Measurements from ENCODE around the gene PABPN1L. TPM values are rescaled to one million over a fixed set of nuclear protein-coding genes. Genes with fewer than 3 reads are reported as not detected.

PABPN1L gene
- total RNA-seq, 1 donor from 2014 or later: 0.40 TPM

DNA sequence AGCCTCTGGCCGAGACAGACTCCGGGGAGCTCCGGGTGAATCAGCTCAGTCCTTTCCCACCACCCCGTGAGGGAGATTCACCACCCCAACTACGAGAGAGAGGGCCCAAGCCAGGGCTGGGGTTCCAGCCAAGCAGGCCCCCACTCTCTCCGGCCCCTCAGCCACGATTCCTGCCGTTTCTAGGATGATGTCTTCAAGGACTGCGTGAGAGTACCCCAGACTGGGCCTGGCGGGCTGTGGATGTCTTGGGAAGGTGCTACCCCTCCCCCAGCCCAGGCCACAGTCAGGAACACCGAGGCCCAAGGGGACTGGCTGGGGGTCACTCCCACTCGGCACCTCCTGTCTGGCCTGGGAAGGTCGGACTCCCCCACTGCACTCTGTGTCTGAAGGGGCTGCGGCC is 21.6 kb upstream of the PABPN1L start:
- H3K4me1 Mint-ChIP-seq: no peaks in the 10 kb centered on the region
- peaks cover 10% of the 10 kb centered on the region for H3K36me3 Mint-ChIP-seq
- TF ChIP-seq, protein P1, sequence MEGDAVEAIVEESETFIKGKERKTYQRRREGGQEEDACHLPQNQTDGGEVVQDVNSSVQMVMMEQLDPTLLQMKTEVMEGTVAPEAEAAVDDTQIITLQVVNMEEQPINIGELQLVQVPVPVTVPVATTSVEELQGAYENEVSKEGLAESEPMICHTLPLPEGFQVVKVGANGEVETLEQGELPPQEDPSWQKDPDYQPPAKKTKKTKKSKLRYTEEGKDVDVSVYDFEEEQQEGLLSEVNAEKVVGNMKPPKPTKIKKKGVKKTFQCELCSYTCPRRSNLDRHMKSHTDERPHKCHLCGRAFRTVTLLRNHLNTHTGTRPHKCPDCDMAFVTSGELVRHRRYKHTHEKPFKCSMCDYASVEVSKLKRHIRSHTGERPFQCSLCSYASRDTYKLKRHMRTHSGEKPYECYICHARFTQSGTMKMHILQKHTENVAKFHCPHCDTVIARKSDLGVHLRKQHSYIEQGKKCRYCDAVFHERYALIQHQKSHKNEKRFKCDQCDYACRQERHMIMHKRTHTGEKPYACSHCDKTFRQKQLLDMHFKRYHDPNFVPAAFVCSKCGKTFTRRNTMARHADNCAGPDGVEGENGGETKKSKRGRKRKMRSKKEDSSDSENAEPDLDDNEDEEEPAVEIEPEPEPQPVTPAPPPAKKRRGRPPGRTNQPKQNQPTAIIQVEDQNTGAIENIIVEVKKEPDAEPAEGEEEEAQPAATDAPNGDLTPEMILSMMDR (IDR thresholded peaks at IDR 0.05; ENCODE audit: unreplicated experiment): no peak
- H3K4me3 Mint-ChIP-seq: no peak overlapping the region
- no peak for DNase-seq (ENCODE audit: low spot score in 2 of 2, unreplicated experiment in 2 of 2)
- H3K9me3 Mint-ChIP-seq: no peaks in the 10 kb centered on the region
- no peak overlapping the region for H3K27ac Mint-ChIP-seq
- H3K27me3 Mint-ChIP-seq (ENCODE audit: low read depth): no peaks in the 10 kb centered on the region

DNA sequence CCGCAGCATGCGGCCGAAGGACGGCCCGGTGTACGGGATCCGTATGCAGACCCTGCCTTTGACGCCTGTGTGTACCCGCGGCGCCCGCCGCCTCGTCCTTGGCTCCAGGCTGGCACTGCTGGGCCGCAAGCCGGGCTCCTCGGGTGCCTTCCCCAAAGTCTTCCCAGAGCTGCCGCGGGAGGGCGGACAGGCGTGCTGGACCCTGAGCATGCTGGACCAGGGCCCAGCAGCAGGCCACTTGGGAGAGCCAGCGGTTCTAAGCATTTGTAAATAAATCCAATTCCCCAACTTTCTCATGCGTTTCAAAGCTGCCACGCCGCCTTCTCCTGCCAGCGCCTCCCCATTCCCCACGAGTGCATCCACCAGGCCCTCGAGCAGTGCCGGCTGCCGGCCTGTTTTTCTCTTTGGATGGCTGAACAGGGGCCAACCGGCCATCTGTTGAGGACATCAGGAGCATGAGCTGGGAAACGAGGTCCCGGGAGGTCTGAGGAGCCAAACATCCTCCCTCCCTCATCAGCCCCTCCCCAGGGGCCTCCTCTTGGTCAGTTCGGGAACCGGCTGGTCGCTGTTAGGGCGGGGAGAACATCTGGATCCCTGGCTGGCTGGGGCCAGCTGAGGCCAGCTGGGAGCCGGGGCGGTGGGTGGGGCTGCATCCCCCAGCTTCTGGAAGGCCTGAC is 20.5 kb upstream of the PABPN1L start:
- H3K4me1 Mint-ChIP-seq: no peaks in the 10 kb centered on the region
- no peak overlapping the region for H3K4me3 Mint-ChIP-seq
- DNase-seq (ENCODE audit: low spot score in 2 of 2, unreplicated experiment in 2 of 2): no peak
- H3K27ac Mint-ChIP-seq: peak overlapping the region; percentile 41
- H3K27me3 Mint-ChIP-seq (ENCODE audit: low read depth): no peaks in the 10 kb centered on the region
- no peaks in the 10 kb centered on the region for H3K9me3 Mint-ChIP-seq
- TF ChIP-seq, protein P1 (IDR thresholded peaks at IDR 0.05; ENCODE audit: unreplicated experiment): no peak
- H3K36me3 Mint-ChIP-seq: peaks cover 10% of the 10 kb centered on the region

DNA sequence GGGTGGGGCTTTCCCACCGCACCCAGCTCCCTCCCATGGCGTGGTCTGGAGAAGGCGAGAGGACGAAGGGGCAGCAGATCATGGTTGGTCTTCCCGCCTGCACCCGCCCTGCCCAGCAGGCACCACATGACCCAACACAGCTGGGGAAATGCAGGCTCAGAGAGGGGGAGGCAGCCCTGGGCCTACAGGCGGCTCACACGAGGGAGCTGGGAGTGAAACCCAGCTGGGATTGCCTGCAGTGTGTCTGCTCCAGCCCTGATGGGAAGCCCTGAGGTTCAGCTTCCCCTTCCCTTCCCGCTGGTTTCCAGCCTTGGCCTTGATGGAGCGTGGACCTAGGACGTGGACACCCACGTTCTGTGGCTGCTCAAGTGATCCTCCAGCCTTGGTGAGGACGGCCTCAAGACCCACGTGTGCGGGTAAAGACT is 20.0 kb upstream of the PABPN1L start:
- no peak for DNase-seq (ENCODE audit: low spot score in 2 of 2, unreplicated experiment in 2 of 2)
- Mint-ChIP-seq H3K27me3 (ENCODE audit: low read depth) (no peaks in the 10 kb centered on the region), H3K9me3 (no peaks in the 10 kb centered on the region), H3K36me3 (peaks cover 9% of the 10 kb centered on the region), H3K4me3 (no peak overlapping the region), H3K27ac (no peak overlapping the region), H3K4me1 (no peaks in the 10 kb centered on the region)
- TF ChIP-seq, protein P1 (IDR thresholded peaks at IDR 0.05; ENCODE audit: unreplicated experiment): no peak

DNA sequence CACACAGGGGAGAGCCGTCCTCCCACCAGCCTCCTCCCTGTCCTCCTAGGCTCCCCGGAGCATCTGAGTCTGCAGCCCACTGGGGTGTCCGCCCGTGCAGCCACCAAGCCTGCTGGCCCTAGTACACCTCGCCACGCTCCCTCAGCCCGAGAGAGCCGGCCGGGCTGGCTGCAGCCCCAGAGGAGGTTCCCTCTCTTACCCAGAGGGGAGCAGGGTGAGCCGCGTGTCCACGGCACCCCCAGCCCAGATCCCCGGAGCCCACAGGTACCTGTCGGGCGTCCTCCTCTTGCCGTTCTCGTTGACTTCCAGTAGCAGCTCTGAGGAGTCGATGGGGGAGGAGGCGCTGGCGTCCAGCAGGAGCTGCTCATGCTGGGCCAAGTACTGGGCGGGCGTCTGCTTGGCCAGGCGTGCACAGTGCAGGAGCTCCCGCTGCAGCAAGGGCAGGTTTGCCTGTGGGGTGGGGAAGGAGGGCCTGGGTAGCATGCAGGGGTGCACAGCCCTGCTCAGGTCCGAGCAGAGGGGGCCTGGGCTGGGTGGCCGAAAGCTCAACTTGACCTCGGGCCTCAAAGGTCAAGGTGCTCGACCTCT is 19.3 kb upstream of the PABPN1L start:
- TF ChIP-seq, protein P1 (IDR thresholded peaks at IDR 0.05; ENCODE audit: unreplicated experiment): no peak
- Mint-ChIP-seq H3K36me3 (peaks cover 4% of the 10 kb centered on the region), H3K9me3 (no peaks in the 10 kb centered on the region), H3K27me3 (ENCODE audit: low read depth) (no peaks in the 10 kb centered on the region), H3K4me3 (no peak overlapping the region), H3K4me1 (no peaks in the 10 kb centered on the region), H3K27ac (no peak overlapping the region)
- DNase-seq (ENCODE audit: low spot score in 2 of 2, unreplicated experiment in 2 of 2): no peak

DNA sequence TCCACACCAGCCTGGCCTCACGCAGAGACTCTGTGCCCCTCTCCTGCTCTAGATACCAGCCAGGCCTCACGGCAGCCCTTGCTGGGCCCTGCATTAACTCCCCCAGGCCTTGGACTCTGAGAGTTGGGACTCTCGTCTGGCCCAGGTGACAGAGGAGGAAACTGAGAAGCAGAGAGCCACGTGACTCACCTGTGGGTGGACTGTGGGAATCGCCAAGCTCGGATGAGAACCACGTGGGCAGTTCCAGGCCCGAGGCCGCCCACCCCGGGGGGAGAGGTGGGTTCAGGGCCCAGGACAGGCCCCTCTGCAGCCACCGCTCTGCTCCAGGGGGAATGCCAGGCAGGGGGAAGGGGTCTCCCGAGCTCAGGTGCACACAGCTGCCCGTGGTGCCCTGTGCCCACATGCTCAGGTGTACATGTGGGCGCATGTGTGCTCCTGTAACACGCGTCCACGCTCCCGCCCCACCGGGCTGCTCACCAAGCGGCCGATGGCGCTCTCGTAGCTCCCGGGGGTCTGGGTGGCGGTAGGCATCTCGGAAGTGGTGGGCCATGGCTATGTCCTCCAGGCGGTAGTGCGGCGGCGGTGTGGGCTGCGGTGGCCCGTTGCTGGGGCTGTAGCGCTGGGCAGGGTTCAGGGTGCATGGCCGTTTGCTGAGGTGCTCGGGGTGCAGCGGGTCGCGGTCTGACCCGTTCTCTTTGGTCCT is 18.3 kb upstream of the PABPN1L start:
- Mint-ChIP-seq H3K27ac (no peak overlapping the region), H3K9me3 (no peaks in the 10 kb centered on the region), H3K4me1 (peaks cover 9% of the 10 kb centered on the region), H3K27me3 (ENCODE audit: low read depth) (no peaks in the 10 kb centered on the region), H3K4me3 (no peak overlapping the region), H3K36me3 (no peaks in the 10 kb centered on the region)
- TF ChIP-seq, protein P1 (IDR thresholded peaks at IDR 0.05; ENCODE audit: unreplicated experiment): no peak
- DNase-seq (ENCODE audit: low spot score in 2 of 2, unreplicated experiment in 2 of 2): no peak
